Renal pelvis (tissue), 4 donors: Measurements from ENCODE around the gene FURIN. TPM values are rescaled to one million over a fixed set of nuclear protein-coding genes. Genes with fewer than 3 reads are reported as not detected.
"Not testable (repeated sequence)": the region's sequence is repeated elsewhere in the genome, so short reads cannot be mapped to it uniquely, and the experiment has no call there.

Experiments
- DNase-seq: peaks from one replicate; pipeline ENCODE4 v3.0.0-alpha.2; 2013
- polyA plus RNA-seq, 3 donors: library from polyadenylated mRNA; unstranded; fragments of 120-200 nt; gene quantifications; one replicate each; pipeline ENCODE4 v1.2.1, GENCODE V29; 2013; ENCODE audit not compliant: insufficient read length in 3 of 3

FURIN gene
- polyA plus RNA-seq, 3 donors, result 43.6 to 54.6 (median 50.6) TPM

DNA sequence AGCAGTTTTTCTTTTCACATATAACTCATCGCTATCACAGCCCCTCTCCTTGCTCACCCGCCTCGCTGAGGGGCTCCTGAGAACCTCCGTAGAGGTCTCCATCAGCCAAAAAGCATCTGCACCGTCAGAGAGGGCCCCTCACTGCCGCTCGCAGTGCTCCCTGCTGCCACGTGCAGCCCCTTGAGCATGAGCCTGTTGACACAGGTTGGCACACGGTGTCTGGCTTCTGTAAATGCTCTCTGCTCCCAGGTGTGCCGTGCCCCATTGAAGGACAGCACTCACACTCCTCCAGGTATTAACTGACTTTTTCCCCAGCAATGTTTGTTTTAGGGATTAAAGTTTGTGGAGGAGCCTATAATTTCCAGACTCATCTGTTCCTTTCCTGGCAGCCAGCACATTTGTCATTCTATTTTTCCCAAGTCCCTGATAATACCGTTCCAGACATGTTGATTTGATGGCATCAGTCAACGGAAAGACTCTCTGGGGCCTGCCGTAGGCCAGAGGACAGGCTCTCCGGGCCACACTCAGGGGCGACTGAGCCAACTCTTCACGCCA lies 2.1 kb upstream of the FURIN start:
- no peak for DNase-seq

DNA sequence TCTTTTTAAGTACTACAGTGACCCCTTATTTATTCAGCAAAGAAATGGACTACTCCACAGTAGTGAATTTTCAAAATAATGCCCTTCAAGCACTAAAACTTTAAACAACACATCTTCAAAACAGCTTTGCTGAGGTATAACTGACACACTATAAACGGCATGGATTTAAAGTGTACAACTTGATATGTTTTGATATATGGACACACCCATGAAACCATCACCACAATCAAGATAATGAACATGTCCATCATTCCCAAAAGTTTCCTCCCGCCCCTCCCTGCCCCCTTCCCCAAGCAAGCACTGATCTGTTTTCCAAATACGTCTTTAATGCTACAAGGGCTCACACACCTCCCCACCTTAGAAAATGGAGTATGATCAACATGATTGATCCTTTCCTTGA lies 1.6 kb upstream of the FURIN start:
- no peak for DNase-seq

DNA sequence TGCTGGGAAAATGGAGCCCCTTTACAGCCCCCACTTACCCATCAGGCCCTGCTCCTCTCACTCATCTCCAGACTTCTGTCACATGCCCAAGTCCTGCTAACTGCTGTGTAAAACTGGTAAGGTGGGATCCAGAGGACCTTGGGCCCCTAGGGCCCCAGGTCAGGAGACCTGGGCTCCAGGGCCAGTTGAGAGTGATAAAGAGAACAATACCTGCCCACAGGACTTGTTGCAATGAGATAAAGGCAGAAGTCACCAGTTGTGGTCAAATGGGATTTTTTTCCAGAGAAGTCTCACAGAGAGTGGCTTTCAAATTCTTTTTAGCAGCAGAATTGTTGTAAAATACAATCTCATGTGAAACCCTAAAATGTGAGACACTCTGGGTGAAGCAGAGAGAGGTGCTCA lies 753 bp downstream of the FURIN start:
- DNase-seq, result no peak

DNA sequence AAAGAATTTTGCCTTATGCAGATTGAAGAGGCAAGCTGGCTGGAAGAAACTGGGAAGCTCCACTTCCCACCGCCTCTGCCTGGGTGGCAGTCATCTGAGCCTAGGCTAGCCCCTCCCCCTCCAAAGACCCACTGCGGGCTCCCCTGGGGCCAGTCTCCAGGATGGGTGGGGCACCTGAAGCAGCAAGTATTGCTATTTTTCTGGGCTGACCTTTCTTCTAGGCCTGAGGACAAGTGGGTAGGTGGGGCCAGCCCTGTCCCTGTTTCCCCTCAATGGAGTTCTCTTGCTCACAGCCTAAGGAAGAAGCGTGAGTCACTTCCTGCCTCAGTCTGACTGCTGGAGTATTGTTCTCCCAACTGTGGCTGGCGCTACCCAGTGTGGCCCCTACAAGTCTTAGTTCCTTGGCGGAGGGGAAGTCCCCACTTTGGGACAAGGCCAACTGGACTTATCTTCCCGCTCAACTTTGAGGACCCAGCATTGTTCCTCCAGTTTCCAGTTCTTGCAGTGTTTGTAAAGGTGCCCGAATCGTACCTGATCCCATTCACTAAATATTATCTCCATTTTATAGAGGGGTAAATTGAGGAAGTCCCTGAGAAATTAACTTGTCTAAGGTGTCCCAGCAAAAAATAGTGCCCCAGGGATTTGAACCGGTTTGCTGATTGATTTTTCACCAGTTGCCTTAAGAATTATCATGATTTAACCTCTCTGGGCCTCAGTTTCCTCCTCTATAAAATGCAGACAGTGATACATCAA lies 1.4 kb downstream of the FURIN start:
- no peak for DNase-seq

DNA sequence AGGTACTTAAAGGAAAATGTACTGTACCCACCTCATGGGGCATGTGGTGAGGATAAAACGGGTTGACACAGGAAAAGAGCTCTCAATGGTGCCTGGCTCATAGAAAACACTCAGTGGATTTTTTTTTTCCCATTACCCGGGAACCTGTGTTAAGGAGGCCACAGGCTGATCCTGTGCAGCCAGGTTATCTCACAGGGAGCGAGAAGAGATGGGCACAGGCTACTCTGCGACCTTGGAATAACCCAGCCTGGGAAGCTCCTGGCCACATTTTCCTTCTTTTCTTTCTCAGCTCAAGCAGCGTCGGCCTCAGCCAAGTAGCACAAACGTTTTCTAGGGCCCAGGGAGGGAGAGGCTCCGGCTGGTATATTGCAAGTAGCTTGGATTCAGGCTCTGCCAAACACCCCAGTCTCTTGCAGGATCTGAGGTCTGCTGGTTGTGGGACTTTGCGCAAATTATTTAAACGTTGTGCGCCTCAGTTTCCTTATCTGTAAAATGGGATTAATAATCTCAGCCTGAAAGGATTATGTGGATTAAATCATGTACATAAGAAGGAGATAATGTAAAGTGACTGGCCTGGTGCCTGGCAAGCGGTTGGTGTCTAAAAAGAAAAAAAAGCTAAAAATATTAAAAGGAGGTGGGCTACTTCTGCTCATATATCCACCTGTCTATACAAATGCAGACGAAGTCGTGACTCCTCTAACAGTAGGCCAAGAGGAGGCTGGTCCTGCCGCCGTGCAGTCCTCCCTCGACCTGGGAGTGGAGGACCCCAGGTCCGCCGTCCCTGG lies 2.2 kb downstream of the FURIN start:
- no peak for DNase-seq

DNA sequence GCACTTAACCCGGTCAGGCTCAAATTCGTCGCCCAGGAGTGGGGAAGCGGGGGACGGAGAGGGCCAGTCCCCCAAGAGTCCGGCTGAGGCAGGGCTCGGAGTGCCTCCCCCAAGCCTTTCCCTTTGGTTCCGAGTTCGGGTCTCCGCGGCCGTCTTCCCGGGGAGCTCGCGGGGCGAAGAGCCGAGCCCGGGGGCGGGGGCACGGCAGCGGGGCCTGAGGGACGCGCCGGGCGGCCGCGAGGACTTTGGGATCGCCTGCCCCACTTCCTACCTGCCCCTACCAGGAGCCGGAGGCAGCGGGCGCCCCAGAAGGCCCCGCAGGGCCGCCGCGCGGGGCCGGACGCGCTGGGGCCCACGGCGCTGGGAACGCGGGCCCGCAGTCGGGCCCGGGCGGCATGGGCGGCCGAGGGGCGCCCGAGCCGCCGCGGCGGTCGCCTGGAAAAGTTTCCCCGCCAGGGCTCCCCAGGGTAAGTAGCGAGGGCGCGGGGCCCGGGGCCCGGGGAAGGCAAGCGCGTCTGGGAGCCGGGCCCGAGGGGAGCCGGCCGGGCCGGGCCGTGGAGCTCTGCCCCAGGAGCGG lies 2.8 kb downstream of the FURIN start:
- DNase-seq, result no peak

DNA sequence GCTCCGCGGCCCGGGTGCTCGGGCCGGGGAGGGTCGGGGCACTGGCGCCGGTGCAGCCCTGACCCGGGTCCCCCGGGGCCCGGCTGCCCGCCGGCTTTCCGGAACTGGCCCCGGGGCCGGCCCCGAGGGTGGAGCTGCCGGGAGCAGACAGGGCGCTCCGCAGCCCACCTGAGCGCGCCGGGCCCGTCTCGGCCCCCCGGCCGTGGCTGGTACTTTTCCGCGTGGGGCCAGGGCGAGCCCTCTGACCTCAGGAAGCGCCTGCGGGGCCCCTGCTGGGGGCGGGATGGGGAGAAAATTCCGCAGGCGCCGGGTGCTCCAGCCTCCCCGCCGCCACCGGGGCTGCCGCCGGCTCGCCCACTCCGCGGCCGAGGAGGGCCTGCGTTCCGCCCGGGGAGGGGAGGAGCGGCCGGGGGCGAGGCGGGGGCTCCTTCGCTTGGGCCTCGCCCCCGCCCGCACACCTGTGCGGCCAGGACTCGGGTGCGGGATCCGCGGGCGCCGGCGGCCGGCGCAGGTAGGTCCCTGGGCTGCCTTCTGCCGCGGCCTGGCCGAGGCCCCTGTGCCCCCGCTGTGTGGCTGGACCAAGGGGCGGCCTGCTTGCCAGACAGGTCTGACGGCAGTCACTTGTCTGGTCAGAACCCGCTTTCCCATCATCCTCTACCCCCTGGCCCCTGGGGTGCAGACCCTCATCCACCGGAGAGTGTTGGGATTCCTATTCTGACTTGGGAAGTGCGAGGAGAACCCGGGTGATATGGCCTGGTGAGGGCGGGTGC lies 3.5 kb downstream of the FURIN start:
- no peak for DNase-seq

DNA sequence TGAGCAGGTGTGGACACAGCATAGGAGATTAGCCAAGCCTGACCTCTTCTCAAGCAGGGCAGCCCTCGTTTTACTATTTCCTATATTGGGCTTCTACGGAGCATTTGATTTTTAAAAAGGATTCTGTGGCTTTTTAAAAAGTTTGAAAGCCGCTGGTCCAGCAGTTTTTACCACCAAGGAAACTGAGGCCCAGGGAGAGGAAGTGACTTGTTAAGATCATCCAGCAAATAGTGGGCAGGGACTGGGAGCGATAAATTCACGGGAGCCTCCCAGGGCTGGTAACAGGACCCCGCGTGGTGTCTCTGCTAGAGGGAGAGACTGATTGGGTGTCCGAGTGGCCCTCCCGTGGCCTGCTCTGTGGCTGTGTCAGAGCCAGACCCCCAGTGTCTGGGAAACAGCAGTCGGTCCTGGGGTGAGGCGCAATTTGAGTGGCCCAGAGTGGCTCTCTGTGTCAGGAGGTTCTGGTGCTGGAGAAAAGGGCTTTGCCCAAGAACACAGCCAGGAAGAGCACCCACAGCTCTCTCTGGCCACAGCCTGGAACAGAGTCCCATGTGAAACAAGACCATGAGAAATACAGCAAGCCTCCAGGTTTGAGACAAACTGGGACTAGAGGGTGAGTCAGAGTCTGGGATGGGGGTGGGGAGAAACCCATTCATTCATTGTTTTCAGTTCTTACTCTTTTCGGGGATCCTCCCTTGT lies 4.2 kb downstream of the FURIN start:
- no peak for DNase-seq

DNA sequence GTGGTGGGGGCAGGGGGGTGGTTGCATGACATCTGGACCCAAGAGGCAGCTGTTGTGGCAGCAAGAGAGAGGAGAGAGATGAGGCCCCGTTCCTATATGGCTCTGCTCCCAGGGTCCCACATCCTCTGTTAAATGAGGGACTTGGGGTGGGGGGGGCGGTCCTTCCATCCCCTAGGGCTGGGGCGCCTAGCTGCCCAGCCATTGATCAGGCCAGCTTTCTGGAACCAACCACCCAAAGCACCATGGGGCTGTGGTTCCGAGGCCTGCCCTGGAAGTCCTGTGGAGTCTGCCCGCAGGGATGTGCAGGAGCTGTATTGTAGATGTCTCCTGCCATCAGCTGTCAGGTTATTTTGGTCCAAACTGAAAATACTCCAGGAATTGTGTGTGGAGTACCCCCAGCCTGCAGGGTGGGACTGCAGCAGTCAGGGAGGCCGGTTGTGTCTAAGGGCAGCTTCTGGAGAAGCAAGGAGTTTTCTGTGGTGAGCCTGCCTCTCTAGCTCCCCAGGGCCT lies 5.2 kb downstream of the FURIN start:
- no peak for DNase-seq

DNA sequence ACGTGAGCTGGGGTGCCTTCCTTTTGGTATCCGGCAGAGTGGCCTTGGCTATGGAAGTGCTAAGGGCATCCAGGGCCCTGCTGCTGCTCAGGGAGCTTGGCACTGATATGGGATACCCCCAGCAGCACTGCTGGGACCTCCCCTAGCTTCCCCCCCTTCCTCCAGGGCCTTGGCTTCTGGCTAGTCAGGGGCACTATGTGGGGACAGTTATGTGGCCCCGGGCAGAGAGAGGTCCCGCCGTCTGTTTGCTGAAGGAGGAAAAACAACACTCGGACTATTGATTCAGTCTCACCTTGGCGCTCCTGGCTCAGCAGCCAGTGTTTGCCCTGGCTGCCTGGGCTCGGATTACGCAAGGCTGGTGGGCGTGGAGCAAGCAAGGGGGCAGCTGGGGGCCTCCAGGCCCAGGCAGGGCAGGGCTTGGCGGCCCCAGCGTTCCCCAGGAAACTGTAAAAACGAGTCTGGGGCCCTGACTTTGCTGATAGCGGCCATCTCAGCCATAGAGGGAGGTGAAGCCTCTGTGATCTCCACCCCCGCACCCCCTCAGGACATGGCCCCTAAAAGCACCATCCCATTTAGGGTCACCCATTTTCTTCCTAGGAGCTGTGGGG lies 5.7 kb downstream of the FURIN start:
- DNase-seq, result no peak

DNA sequence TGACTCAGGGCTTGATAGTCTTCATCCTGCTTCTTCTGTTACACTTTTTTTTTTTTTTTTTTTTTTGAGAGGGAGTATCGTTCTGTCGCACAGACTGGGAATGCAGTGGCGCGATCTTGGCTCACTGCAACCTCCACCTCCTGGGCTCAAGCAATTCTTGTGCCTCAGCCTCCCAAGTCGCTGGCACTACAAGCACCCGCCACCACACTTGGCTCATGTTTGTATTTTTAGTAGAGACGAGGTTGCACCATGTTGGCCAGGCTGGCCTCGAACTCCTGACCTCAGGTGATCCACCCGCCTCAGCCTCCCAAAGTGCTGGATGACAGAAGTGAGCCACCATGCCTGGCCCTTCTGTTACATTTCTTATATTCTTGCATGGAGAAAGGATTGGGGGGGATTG lies 6.6 kb downstream of the FURIN start:
- DNase-seq, result not testable (repeated sequence)

DNA sequence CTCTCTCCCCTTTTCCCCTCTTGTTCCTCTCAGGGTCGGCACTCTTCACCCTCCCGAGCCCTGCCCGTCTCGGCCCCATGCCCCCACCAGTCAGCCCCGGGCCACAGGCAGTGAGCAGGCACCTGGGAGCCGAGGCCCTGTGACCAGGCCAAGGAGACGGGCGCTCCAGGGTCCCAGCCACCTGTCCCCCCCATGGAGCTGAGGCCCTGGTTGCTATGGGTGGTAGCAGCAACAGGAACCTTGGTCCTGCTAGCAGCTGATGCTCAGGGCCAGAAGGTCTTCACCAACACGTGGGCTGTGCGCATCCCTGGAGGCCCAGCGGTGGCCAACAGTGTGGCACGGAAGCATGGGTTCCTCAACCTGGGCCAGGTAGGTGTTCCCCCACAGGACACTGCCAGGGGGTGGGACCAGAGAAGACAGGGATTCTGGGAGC lies 7.2 kb downstream of the FURIN start:
- no peak for DNase-seq

DNA sequence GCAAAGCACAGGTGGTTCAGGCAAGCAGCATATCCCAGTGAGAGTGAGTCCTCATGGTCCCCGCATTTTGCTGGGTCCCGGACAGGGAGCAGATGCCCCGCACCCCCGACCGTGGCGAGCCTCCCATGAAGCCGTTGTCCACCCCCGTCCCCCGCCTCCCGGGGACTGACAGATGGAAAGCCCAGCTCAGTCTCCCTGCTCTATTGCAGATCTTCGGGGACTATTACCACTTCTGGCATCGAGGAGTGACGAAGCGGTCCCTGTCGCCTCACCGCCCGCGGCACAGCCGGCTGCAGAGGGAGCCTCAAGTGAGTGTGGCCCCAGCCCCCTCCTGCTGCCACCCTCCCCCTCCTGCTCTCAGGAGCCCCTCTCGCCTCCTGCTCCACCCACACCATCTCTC lies 7.7 kb downstream of the FURIN start:
- DNase-seq, result no peak

DNA sequence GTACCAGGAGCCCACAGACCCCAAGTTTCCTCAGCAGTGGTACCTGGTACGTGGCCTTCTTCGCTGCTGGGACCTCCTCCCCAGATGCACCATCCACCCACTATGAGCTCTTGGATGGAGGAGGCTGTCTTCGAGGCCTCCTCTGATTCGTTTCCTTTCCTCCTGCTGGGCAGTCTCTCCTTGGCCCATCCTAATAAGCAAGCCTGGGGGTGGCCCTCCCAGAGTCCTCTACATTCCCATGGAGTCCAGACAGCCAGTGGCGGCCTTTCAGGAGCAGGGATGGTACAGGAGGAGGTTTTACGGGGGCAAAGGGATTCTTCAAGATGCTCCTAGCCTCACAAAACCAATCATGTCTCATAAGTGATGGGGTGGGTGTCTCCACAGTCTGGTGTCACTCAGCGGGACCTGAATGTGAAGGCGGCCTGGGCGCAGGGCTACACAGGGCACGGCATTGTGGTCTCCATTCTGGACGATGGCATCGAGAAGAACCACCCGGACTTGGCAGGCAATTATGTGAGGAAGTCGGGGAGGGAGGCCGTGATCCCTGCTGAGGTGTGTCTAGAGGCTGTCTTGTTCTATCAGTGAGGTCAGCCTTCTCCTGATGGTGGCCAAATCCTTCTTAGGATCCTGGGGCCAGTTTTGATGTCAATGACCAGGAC lies 8.3 kb downstream of the FURIN start:
- no peak for DNase-seq

DNA sequence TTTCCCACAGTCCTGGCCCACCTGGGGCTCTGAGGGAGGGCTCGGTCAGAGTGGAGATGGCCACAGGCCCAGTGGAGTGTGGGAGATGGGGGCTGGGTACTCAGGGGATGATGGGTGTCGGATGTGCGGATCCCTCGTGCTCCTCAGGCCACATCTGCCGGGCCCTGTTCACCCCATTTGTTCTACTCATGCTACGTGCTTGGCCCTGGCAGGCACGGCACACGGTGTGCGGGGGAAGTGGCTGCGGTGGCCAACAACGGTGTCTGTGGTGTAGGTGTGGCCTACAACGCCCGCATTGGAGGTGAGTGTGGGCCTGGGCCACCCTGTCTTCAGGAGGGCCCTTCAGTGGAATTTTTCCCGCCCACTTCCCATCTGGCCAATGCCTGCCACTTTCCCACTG lies 8.9 kb downstream of the FURIN start:
- no peak for DNase-seq

DNA sequence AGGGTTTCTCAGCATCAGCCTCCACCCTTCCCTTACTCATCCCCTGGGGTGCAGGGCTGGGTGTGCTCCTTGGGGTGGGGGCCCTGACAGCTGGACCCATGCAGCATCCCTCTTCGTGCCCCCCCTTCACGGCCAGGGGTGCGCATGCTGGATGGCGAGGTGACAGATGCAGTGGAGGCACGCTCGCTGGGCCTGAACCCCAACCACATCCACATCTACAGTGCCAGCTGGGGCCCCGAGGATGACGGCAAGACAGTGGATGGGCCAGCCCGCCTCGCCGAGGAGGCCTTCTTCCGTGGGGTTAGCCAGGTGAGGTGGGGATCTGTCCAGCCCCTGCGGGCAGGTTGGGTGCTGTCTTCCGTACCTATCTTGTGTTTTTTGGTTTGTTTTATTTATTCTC lies 9.6 kb downstream of the FURIN start:
- DNase-seq, result no peak

DNA sequence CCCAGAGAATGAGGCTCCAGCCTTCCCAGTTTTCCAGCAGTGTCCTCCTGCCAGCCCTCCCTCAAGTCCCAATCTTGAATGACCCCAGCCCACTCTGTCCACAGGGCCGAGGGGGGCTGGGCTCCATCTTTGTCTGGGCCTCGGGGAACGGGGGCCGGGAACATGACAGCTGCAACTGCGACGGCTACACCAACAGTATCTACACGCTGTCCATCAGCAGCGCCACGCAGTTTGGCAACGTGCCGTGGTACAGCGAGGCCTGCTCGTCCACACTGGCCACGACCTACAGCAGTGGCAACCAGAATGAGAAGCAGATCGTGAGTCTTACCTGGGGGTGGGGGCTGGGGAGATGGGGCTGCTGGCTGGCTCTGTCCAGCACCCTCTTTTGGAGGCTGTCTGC lies 10.3 kb downstream of the FURIN start:
- DNase-seq, result no peak

DNA sequence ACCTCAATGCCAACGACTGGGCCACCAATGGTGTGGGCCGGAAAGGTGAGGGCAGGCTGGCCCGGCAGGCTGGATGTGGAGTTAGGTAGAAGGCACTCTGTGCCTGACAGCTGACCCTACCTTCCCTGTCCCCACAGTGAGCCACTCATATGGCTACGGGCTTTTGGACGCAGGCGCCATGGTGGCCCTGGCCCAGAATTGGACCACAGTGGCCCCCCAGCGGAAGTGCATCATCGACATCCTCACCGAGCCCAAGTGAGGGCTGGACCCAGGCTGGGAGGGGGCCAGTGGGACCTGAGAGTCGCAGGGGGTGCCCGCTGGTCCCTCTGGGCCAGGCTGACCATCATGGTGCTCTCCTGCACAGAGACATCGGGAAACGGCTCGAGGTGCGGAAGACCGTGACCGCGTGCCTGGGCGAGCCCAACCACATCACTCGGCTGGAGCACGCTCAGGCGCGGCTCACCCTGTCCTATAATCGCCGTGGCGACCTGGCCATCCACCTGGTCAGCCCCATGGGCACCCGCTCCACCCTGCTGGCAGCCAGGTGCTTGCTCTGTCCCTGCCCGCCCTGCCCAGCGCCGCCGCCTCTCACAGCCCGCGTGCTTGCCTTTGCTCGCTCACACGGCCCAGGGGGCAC lies 11.5 kb downstream of the FURIN start:
- no peak for DNase-seq

DNA sequence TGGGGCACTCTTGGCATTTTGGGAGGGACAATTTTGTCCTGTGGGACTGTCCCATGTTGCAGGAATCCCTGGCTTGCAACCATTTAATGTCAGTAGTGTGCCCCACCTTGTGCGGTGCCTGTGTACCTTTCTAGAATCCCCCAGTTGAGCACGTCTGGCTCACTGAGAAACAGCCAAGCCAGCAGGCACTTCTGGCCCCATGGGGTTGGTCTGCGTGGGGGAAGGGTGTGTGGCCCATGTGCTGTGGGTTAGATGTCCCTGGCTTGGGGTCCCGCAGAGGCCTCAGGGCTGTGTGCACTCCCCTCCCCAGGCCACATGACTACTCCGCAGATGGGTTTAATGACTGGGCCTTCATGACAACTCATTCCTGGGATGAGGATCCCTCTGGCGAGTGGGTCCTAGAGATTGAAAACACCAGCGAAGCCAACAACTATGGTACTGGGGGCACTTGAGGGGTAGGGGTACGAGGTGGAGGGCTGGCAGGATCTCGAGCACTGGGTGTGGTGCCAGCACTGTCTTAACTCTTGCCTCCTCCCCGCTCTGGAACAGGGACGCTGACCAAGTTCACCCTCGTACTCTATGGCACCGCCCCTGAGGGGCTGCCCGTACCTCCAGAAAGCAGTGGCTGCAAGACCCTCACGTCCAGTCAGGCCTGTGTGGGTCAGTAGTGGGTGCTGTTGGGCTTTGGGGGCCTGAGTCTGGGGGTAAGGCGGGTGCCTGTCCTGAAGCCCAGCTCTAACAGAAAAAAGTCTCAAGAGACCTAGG lies 12.2 kb downstream of the FURIN start:
- no peak for DNase-seq
